ENCODE measurements around the gene LY9.

- TF ChIP-seq CTCF (IDR thresholded peaks at IDR 0.05) (no peak), POLR2A (IDR thresholded peaks at IDR 0.05) (no peak)
These were observed 17.0 kb upstream of the LY9 start for GRCh38 chr1:160778976-160779375.
